C4-2B (cell line): ENCODE results near the gene PLPP3.

ENCODE experiments used
- ZFX ChIP-seq: fragments of 450-650 bp; IDR thresholded peaks from 2 replicates; pipeline ENCODE4 v1.6.1; 2017
- TF ChIP-seq, protein P1 (sequence below): fragments of 450-650 bp; conservative IDR thresholded peaks from 2 replicates; pipeline ENCODE4 v1.5.1; 2017; ENCODE audit warnings: mild to moderate bottlenecking

DNA sequence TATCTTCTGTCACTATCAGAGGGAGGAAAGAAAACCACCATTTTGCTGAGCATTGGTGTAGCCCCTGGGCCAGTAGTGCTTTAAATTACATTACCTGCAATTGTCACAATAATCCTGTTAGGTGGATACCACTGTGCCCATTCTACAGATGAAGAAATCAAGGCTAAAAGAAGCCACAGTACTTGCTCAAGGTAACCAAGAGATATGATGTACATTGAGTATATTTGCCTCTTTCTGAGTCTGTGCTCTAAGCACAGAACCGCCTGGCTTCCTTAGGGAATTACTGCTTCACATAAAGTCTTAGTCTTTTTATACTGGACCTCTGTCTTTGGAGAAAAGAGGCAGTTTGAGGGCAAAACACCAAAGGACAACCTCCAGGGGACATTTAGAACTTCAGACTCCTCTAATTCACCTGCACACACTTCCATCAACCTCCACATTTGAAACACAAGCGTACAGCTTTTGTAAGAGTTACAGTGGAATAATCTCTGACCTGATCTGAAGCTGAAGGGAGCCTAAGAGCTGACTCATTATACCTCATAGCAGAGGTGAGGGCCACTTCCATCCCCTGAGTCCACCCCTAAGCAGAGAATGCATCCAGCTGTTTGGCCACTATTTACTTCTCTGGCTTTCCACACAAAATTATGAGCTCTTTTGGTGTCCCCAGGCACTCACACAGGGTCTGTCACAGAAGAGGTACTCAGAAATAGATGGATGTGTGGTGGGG lies 61.8 kb downstream of the PLPP3 start:
- TF ChIP-seq, protein P1, sequence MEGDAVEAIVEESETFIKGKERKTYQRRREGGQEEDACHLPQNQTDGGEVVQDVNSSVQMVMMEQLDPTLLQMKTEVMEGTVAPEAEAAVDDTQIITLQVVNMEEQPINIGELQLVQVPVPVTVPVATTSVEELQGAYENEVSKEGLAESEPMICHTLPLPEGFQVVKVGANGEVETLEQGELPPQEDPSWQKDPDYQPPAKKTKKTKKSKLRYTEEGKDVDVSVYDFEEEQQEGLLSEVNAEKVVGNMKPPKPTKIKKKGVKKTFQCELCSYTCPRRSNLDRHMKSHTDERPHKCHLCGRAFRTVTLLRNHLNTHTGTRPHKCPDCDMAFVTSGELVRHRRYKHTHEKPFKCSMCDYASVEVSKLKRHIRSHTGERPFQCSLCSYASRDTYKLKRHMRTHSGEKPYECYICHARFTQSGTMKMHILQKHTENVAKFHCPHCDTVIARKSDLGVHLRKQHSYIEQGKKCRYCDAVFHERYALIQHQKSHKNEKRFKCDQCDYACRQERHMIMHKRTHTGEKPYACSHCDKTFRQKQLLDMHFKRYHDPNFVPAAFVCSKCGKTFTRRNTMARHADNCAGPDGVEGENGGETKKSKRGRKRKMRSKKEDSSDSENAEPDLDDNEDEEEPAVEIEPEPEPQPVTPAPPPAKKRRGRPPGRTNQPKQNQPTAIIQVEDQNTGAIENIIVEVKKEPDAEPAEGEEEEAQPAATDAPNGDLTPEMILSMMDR = no peak
- no peak for TF ChIP-seq ZFX
